Endothelial cell of hepatic sinusoid (primary cell): ENCODE results near the gene RTF1.
"Not testable (repeated sequence)": the region's sequence is repeated elsewhere in the genome, so short reads cannot be mapped to it uniquely, and the experiment has no call there.

Experiments
- in situ Hi-C: cut with HindIII; loops from 2 replicates; pipeline ENCODE4 v1.10.0; 2017; ENCODE audit warnings: low sequenced_read_pairs

Gene RTF1

DNA sequence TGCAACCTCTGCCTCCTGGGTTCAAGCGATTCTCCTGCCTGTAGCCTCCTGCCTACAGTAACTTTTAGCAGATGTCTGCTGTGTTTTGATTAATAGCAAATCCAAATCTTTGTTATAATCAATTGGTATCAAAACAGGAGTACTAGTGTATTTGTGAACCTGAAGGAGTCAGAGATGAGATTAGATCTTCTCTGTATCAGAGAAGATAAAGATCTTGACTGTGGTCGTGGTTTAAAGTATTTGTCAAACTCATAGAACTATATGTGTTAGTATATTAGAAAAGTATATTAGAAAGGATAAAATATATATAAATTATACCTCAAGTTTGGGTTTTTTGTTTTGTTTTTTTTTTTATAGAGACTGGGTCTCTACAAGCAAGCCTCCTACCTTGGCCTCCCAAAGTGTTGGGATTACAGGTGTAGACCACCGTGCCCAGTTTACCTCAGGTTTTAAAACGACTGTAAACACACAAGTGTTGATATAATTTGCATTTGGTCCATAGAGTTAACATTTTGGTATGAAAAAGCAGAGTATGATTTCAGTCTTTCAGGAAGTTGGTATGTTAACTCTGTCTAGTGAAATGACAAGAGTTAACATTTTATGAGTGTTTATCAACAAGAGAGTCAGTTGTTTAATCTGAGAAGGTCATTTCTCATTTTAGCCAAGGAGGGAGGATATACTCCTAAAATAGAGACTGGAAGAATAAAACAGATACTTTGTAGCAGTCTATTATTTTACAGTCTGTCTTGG is 18.3 kb downstream of the RTF1 start:
- in situ Hi-C loops, result no loop called here

DNA sequence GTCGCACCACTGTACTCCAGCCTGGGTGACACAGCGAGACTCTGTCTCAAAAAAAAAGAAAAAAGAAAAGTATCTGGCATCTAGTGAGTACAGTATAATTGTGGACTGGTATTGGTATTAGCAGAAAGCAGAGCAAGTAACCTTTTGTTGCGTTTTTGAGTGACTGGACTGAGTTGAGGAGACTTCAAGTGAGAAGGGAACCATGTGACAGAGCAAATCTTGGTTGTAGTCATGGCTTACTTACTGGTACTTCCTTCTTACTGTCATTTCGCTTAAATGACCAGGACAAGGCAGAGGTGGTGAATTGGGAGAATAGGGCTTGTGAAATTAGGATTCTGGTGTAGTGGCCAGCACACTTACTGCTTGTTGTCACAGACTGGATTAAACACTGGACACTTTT is 20.6 kb downstream of the RTF1 start:
- in situ Hi-C loops, result no loop called here

DNA sequence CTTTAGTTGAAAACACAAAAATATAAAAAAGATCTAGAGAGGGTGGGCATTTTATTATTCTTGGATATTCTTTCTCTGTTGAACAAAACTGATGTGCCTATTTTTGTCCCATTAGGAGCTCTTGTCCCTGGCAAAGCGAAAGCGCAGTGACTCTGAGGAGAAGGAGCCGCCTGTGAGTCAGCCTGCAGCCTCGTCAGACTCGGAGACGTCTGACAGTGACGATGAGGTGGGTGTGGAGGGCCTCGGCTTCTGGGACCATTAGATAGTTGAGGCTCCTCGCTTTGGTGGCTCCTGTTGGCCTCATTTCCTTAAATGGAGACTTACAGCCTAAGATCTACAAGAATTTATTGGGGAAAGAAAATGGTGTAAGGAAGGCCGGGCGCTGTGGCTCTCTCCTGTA is 21.3 kb downstream of the RTF1 start:
- in situ Hi-C loops, result no loop called here

DNA sequence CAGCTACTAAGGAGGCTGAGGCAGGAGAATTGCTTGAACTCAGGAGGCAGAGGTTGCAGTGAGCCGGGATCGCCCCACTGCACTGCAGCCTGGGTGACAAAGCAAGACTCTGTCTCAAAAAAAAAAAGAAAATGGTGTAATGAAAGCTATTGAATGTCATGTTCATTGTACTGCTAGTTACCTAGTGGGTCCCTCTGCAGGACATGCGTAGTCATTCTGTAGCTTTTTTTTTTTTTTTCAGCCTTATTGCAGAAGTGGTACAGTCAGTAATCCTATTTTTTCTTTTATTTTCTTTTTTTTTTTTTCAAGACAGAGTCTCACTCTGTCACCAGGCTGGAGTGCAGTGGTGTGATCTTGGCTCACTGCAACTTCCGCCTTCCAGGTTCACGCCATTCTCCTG is 21.9 kb downstream of the RTF1 start:
- in situ Hi-C loops, result not testable (repeated sequence)

DNA sequence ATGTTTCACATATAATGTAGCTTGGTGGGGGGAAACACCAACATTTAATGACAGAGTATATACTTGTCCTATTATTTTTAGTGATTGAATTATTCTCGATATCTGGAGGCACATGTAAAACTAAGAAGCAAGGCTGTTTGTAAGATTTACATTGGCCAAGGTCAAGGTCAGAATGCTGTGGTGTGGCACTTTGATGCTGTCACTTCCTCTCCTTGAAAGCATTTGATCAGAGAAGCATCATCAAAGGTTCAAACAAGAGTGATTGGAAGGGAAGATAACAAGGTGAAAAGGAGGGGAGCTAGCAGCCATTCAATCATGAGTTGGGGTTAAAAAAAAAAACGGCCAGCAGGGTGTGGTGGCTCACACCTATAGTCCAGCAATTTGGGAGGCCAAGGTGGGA is 26.4 kb downstream of the RTF1 start:
- in situ Hi-C loops, result no loop called here

DNA sequence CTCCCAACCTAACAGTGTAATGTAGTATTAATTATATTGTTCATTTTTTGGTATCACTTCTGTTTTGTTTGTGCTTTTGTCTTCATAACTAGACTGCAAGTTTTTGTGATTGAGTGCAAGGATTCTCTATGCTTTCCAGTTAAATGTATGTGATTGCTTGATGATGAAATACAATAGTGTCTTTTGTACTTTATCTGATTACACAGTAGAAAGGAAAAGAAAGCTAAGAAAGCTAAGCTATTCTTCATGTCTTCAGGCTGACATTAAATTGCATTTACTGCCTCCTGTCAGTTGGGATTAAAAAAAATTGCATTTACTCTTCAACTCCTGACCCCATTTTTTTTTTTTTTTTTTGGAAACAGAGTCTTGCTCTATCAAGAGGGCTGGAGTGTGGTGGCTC is 28.5 kb downstream of the RTF1 start:
- in situ Hi-C loops, result no loop called here

DNA sequence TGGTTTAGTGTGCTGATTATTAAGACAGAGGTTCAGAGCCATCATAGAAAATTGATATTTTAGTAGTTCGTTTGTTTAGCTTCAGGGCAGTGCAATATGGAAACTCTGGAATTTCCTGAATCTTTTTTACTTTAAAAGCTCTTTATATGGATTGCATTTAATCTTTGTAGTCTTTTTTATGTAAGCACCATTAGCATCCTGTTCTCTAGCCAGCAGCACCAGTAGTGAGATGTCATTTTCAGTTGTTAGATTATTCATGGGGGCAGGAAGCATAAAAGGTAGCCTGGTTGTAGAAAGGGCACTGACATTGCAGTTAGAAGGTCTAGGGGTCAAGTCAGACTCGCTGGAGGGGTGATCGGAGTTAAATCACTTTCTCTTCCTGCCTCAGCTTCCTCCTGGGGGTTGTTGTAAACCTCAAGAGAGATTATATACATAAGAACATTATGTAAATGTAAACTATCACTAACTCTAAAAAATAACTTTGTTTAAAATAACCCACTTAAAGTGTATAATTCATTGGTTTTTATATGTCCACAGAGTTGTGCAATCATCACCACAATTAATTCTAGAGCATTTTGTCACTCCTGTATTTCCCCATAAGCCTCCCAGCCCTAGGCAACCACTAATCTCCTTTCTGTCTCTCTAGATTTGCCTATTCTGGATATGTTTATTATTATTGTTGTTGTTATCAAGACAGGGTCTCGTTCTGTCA is 45.3 kb downstream of the RTF1 start:
- in situ Hi-C loops, result no loop called here

DNA sequence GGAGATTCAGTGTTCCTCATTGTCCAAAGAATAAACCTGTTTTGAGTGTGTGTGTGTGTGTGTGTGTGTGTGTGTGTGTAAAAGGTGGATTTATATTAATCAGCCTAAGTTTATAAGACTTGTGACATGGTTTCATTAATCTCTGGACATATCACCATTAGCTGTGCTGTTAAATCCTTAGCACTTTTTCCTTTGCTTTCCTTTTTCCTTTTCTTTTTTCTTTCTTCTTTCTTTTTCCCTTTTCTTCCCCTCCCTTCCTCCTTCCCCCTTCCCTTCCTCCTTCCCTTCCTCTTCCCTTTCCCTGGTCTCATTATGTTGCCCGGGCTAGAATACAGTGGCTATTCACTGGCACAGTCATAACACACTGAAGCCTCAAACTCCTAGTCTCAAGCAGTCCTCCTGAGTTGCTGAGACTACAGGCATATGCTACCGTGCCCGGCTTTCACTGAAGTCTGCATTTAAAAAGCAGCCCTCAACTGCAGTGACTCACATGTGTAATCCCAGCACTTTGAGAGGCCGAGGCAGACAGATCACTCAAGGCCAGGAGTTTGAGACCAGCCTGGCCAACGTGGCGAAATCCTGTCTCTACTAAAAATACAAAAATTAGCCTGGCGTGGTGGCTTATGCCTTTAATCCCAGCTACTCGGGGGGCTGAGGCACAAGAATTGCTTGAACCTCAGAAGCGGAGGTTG is 48.1 kb downstream of the RTF1 start:
- in situ Hi-C loops, result no loop called here

DNA sequence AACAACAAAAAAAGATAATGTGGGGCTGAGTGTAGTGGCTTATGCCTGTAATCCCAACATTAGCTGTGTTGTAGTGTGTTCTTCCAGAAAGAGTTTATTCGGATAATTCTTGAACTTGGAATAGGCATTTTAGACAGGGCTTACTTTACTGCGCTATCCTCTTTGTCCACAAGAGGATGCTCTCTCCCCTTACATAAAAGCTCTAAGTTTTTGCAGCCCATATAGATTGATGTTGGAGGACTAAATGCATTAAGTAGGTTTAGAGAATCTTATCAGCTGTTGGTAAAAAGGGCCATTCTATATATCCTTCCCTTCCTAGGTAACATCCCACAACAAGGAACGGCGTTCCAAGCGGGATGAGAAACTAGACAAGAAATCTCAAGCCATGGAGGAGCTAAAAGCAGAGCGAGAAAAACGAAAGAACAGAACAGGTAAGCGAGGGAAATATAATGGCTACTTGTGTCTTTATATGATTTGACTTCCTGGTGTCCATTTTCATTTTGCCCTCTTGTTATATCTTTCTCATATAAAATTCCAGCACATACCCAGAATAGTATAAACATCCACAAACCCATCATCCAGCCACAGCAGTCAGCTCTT is 49.0 kb downstream of the RTF1 start:
- in situ Hi-C loops, result no loop called here

DNA sequence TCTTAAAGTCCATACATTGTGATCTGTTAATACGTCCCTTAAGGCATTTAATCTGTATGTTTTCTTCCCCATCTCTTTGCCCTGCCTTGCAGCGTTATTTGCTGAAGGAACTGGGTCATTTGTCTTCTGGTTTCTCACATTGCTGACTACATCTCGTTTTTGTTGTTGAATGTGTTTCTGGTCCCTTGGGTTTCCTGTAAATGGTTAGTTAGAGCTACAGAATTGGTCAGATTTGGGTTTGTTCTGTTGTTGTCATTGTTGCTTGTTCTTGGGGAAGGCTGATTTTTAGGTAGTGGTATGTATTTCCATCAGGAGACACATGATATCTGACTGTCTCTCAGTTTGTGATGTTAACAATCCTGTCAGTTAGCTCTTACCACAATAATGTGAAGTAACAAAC is 49.8 kb downstream of the RTF1 start:
- in situ Hi-C loops, result no loop called here

DNA sequence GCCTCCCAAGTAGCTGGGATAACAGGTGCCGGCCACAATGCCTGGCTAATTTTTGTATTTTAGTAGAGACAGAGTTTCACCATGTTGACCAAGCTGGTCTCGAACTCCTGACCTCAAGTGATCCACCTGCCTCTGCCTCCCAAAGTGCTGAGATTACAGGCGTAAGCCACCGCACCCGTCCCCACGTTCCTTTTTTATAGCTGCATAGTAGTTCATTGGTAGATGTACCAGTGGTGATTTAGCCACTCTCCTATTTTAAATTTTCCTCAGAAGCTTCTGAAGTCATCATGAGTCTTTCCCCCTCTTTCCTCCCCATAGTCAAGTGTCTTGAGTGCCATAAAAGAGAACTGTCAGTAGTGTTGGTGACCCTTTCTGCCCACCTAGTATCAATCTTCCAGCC is 52.7 kb downstream of the RTF1 start:
- in situ Hi-C loops, result loop anchor here (10.0 kb wide), 1 partner anchor 75 kb away; the partner anchor contains the start of gene RPAP1

DNA sequence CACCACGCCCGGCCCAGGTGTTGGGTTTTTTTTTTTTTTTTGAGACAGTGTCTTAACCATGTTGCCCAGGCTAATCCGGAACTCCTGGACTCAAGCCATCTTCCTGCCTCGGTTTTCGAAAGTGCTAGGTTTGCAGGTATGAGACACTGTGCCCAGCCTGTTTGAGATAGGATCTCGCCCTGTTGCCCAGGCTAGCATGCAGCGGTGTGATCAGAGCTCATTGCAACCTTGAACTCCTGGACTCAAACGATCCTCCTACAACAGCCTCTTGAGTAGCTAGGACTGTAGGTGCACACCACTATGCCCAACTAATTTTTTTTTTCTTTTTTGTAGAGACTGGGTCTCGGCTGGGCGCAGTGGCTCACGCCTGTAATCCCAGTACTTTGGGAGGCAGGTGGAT is 56.5 kb downstream of the RTF1 start:
- in situ Hi-C loops, result loop anchor here (10.0 kb wide), 1 partner anchor 71 kb away; the partner anchor contains the start of gene RPAP1

DNA sequence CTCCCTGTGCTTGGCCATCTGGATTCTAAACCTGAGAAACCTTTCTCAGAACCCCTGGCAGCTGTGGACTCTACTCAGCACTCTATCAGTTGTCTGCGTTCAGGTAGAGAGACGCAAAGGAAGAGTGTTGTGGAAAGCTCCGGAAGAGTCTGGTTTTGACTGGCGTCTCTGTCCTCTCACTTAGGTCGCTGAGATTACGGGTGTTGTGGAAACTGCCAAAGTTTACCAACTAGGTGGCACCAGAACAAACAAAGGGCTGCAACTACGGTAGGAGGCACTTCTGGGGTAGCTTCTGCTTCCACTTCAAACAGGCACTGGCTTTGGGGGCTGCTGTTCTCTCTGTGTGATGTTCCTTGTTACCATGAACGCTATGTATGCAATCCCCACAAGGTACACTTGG is 57.5 kb downstream of the RTF1 start:
- in situ Hi-C loops, result loop anchor here (10.0 kb wide), 1 partner anchor 70 kb away; the partner anchor contains the start of gene RPAP1

DNA sequence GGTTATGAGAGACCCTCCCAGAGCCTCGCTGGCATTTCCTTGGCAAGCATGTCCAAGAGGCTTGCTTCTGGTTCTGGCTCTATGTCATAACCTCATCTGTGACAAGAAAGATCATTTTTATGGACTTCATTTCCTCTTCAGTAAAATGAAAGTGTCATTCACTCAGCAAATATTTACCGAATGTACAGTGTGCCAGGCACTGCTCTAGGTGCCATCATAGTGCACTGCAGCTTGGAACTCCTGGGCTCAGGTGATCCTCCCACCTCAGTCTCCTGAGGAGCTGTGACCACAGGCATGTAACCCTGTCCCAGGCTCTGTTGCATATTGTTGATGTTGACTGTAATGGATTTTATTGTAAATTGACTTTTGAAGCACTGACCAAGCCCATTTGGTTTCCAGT is 58.0 kb downstream of the RTF1 start:
- in situ Hi-C loops, result loop anchor here (10.0 kb wide), 1 partner anchor 70 kb away; the partner anchor contains the start of gene RPAP1

DNA sequence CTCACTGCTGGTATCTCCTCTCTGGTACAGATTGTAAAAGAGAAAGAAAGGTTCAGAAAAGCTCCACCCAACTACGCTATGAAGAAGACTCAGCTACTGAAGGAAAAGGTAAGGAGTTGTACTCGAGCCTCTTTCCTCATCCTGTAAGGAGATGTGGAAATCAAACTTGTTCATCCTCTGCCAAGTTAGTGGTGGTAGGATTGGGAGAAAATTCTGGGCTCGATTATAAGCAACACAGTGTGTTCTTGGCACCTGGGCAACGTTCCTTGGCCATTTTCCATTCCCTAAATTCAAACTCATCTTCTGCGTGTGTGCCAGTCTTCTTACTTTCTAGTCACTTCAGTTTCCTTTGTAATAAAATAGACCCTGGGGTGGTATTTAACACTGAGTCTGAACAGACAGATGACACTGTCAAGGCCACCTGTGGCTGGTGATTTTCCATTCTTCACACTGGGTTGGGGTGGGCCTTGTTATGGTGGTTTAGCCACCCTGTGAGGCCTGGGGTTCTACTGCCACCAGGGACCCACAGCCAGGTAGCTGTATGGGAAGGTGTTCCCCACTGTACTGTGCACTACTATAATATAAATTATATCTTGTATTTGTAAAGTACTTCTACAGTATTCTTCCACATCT is 59.6 kb downstream of the RTF1 start:
- in situ Hi-C loops, result loop anchor here (10.0 kb wide), 1 partner anchor 68 kb away; the partner anchor contains the start of gene RPAP1

DNA sequence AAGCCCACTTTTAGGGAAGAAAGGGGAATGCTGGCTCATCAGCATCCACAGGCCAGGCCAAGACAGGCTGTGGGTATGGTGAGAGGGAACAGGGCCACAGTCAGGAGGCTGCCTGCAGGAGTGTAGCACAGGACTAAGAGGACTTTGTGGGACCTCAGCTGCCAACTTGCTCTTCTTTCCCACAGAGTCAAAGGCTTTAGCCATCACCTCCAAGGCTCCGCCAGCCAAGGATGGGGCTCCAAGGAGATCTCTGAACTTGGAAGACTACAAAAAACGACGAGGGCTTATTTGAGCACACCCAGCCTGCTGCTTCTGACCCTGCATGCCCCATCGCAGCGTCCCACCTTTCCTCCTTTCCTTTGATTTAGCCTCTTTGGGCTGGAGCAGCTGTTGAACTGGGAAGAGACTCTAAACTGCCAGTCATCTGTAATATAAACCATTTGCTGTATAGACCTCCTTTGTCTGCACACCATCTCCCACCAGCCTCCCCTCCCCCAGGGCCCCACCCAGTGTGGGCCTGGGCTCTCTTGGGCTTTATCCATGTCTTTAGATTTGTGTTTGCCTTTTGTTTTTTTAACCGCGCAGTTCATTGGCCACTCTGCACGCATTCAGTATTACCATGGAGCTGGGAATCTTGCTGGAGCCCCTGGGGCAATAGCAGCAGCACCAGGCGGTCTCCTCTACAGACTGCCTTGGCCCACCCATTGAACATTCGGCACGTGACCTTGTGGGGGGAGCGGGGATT is 63.7 kb downstream of the RTF1 start:
- in situ Hi-C loops, result no loop called here

DNA sequence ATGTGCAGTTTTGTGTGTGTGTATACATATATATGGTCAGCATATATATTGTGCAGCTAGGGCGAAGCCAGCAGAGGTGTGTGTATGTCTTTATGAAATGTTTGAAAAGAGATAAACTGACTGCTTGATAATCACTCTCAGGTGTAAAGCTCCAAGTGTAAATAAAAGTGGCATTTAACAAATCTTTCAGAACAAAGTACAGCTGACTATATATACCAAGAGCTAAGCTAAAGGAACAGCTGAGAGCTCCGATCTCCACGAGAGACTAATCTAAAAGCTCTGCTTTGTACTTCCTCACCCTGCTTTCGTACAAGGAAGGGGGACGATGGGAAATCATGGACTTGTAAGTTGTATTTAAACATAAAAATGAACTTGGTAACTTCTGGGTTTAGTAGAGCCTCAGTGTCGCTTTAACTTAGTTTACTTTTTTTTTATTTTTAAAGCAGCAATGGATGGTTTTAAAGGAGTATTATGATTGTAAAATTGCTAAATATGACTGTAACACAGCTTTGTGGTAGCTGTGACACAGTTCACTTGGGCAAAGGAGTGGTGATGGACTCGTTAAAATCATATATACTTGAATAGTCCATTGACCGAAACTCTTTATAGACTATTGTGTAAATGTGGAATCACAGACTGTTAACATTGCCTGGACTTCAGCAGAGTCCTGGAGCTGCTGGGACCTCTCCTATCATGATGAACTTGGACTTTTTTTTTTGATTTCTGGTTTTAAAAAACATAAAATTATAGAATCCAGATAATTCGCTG is 65.4 kb downstream of the RTF1 start:
- in situ Hi-C loops, result no loop called here

DNA sequence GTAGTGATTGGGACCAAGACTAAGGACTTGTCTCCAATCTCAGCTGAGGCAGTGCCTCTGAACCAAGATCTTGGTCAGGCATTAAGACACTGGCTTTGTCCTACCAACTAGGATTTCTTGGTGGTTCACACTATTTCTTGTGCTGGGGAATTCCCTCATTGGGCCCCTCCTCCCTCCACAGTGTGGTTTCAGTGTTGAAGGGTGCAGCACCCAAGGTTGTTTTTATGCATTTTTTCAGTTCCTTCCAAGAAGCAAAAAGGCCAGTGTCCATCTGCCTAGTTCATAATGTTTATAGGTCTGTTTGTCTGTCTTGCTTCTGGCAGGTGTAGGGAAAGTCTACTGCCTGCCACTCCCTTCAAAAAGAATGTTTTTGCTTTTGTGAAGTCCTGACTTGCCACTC is 66.2 kb downstream of the RTF1 start:
- in situ Hi-C loops, result no loop called here

DNA sequence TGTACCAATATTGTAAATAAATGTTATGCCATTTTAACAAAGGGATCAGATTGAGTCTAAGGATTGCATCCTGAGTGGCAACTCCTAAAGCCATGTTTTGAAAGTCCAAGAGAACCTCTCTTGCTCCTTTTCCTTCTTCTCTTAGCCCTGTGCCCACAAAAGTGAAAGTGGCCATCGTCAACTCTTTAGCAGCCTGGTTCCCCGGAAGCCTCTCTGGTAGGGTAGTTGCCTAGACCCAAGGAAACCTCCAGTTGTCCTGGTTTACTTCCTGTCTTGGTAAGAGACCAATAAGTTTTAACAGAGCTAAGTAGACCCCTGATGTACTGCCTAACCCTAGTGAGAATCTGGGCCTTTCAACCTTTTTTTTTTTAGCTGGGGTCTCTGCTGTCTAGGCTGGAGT is 66.6 kb downstream of the RTF1 start:
- in situ Hi-C loops, result no loop called here
